ENCODE results near the gene GRB14.

GRB14 gene

GRCh38 chr2:164510895-164511294, 110.4 kb downstream of the GRB14 start:
- peaks cover 13% of the 10 kb centered on the region for H3K9me3 ChIP-seq
- H3K4me2 ChIP-seq = peak overlapping the region; percentile 83
- H3K4me3 ChIP-seq = no peak overlapping the region
- no peaks in the 10 kb centered on the region for H3K36me3 ChIP-seq
- H4K20me1 ChIP-seq = no peaks in the 10 kb centered on the region
- H3K4me1 ChIP-seq = peaks cover 60% of the 10 kb centered on the region
- no peak for TF ChIP-seq Cebpa-rat (IDR thresholded peaks at IDR 0.05)
- H3K27ac ChIP-seq = 0 out of 2 replicates have a peak overlapping the region, but pooled peaks have one; percentile 27
- peak overlapping the region; percentile 21; the same call in 1 of the 2 replicates for H3K9ac ChIP-seq
- H3K27me3 ChIP-seq = no peaks in the 10 kb centered on the region

GRCh38 chr2:164509137-164509877, 112.0 kb downstream of the GRB14 start:
- no peak overlapping the region for H3K4me3 ChIP-seq
- H3K4me2 ChIP-seq = no peak overlapping the region
- no peaks in the 10 kb centered on the region for H3K27me3 ChIP-seq
- no peaks in the 10 kb centered on the region for H4K20me1 ChIP-seq
- no peak for TF ChIP-seq Cebpa-rat (IDR thresholded peaks at IDR 0.05)
- no peaks in the 10 kb centered on the region for H3K36me3 ChIP-seq
- no peak overlapping the region for H3K27ac ChIP-seq
- no peaks in the 10 kb centered on the region for H3K9me3 ChIP-seq
- H3K9ac ChIP-seq = no peak overlapping the region
- H3K4me1 ChIP-seq = peaks cover 51% of the 10 kb centered on the region

GRCh38 chr2:164504253-164504652, 117.0 kb downstream of the GRB14 start:
- H3K4me1 ChIP-seq = peaks cover 7% of the 10 kb centered on the region
- H3K9ac ChIP-seq = no peak overlapping the region
- no peak overlapping the region for H3K4me2 ChIP-seq
- no peaks in the 10 kb centered on the region for H3K36me3 ChIP-seq
- no peak overlapping the region for H3K27ac ChIP-seq
- no peaks in the 10 kb centered on the region for H3K27me3 ChIP-seq
- no peaks in the 10 kb centered on the region for H4K20me1 ChIP-seq
- H3K4me3 ChIP-seq = no peak overlapping the region
- no peak for TF ChIP-seq Cebpa-rat (IDR thresholded peaks at IDR 0.05)
- no peaks in the 10 kb centered on the region for H3K9me3 ChIP-seq

- Histone ChIP-seq H3K9me3 (no peaks in the 10 kb centered on the region), H3K4me2 (no peak overlapping the region), H3K27me3 (no peaks in the 10 kb centered on the region), H3K4me3 (no peak overlapping the region), H3K4me1 (no peaks in the 10 kb centered on the region), H3K27ac (no peak overlapping the region), H3K9ac (no peak overlapping the region), H3K36me3 (no peaks in the 10 kb centered on the region), H4K20me1 (no peaks in the 10 kb centered on the region)
- no peak for TF ChIP-seq Cebpa-rat (IDR thresholded peaks at IDR 0.05)
Measured at GRCh38 chr2:164498836-164499235, 122.4 kb downstream of the GRB14 start.

GRCh38 chr2:164496881-164497280, 124.4 kb downstream of the GRB14 start:
- no peaks in the 10 kb centered on the region for H3K9me3 ChIP-seq
- H3K27me3 ChIP-seq = no peaks in the 10 kb centered on the region
- H3K9ac ChIP-seq = no peak overlapping the region
- H3K4me2 ChIP-seq = no peak overlapping the region
- H3K4me1 ChIP-seq = no peaks in the 10 kb centered on the region
- no peak for TF ChIP-seq Cebpa-rat (IDR thresholded peaks at IDR 0.05)
- H4K20me1 ChIP-seq = no peaks in the 10 kb centered on the region
- H3K27ac ChIP-seq = no peak overlapping the region
- no peaks in the 10 kb centered on the region for H3K36me3 ChIP-seq
- H3K4me3 ChIP-seq = no peak overlapping the region

- no peaks in the 10 kb centered on the region for H3K27me3 ChIP-seq
- no peaks in the 10 kb centered on the region for H4K20me1 ChIP-seq
- TF ChIP-seq Cebpa-rat (IDR thresholded peaks at IDR 0.05) = no peak
- no peak overlapping the region for H3K27ac ChIP-seq
- no peak overlapping the region for H3K9ac ChIP-seq
- no peak overlapping the region for H3K4me3 ChIP-seq
- no peaks in the 10 kb centered on the region for H3K36me3 ChIP-seq
- no peaks in the 10 kb centered on the region for H3K9me3 ChIP-seq
- H3K4me1 ChIP-seq = no peaks in the 10 kb centered on the region
- no peak overlapping the region for H3K4me2 ChIP-seq
Measured at GRCh38 chr2:164496421-164496820, 124.9 kb downstream of the GRB14 start.

GRCh38 chr2:164495491-164496223, 125.6 kb downstream of the GRB14 start:
- no peaks in the 10 kb centered on the region for H3K36me3 ChIP-seq
- no peaks in the 10 kb centered on the region for H3K4me1 ChIP-seq
- no peaks in the 10 kb centered on the region for H3K27me3 ChIP-seq
- no peaks in the 10 kb centered on the region for H4K20me1 ChIP-seq
- H3K9me3 ChIP-seq = no peaks in the 10 kb centered on the region
- H3K27ac ChIP-seq = no peak overlapping the region
- H3K4me2 ChIP-seq = no peak overlapping the region
- H3K9ac ChIP-seq = no peak overlapping the region
- no peak overlapping the region for H3K4me3 ChIP-seq
- TF ChIP-seq Cebpa-rat (IDR thresholded peaks at IDR 0.05) = no peak

- H3K9ac ChIP-seq = no peak overlapping the region
- H3K4me3 ChIP-seq = no peak overlapping the region
- H4K20me1 ChIP-seq = no peaks in the 10 kb centered on the region
- no peak for TF ChIP-seq Cebpa-rat (IDR thresholded peaks at IDR 0.05)
- no peaks in the 10 kb centered on the region for H3K9me3 ChIP-seq
- H3K27ac ChIP-seq = no peak overlapping the region
- H3K27me3 ChIP-seq = no peaks in the 10 kb centered on the region
- H3K4me1 ChIP-seq = no peaks in the 10 kb centered on the region
- no peak overlapping the region for H3K4me2 ChIP-seq
- H3K36me3 ChIP-seq = no peaks in the 10 kb centered on the region
Measured at GRCh38 chr2:164485541-164485940, 135.7 kb downstream of the GRB14 start.

- Histone ChIP-seq H3K9ac (no peak overlapping the region), H3K27me3 (no peaks in the 10 kb centered on the region), H3K36me3 (no peaks in the 10 kb centered on the region), H3K27ac (no peak overlapping the region), H3K4me1 (no peaks in the 10 kb centered on the region), H4K20me1 (no peaks in the 10 kb centered on the region), H3K4me3 (no peak overlapping the region), H3K4me2 (no peak overlapping the region), H3K9me3 (no peaks in the 10 kb centered on the region)
- TF ChIP-seq Cebpa-rat (IDR thresholded peaks at IDR 0.05) = no peak
Measured at GRCh38 chr2:164479460-164479859, 141.8 kb downstream of the GRB14 start.

- H3K4me1 ChIP-seq = no peaks in the 10 kb centered on the region
- TF ChIP-seq Cebpa-rat (IDR thresholded peaks at IDR 0.05) = no peak
- no peak overlapping the region for H3K9ac ChIP-seq
- no peaks in the 10 kb centered on the region for H3K36me3 ChIP-seq
- no peaks in the 10 kb centered on the region for H3K9me3 ChIP-seq
- no peaks in the 10 kb centered on the region for H3K27me3 ChIP-seq
- no peak overlapping the region for H3K4me2 ChIP-seq
- no peak overlapping the region for H3K4me3 ChIP-seq
- no peaks in the 10 kb centered on the region for H4K20me1 ChIP-seq
- H3K27ac ChIP-seq = no peak overlapping the region
Measured at GRCh38 chr2:164478205-164478604, 143.1 kb downstream of the GRB14 start.
